HG02759 (cell line): ENCODE results near the gene MARS1.
A peak's percentile ranks its signal among the peaks of the same experiment; 100 is the strongest.

Experiments used
- ATAC-seq: cut with Tn5 transposase; IDR thresholded peaks from one replicate; pipeline ENCODE4 v1.9.1; 2021; ENCODE audit warnings: mild to moderate bottlenecking, moderate library complexity; ENCODE audit not compliant: unreplicated experiment

Gene MARS1

DNA sequence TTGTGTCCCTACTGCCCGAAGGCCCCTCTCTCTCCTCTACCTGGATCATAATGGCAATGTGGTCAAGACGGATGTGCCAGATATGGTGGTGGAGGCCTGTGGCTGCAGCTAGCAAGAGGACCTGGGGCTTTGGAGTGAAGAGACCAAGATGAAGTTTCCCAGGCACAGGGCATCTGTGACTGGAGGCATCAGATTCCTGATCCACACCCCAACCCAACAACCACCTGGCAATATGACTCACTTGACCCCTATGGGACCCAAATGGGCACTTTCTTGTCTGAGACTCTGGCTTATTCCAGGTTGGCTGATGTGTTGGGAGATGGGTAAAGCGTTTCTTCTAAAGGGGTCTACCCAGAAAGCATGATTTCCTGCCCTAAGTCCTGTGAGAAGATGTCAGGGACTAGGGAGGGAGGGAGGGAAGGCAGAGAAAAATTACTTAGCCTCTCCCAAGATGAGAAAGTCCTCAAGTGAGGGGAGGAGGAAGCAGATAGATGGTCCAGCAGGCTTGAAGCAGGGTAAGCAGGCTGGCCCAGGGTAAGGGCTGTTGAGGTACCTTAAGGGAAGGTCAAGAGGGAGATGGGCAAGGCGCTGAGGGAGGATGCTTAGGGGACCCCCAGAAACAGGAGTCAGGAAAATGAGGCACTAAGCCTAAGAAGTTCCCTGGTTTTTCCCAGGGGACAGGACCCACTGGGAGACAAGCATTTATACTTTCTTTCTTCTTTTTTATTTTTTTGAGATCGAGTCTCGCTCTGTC is 31.0 kb upstream of the MARS1 start:
- ATAC-seq = no peak

DNA sequence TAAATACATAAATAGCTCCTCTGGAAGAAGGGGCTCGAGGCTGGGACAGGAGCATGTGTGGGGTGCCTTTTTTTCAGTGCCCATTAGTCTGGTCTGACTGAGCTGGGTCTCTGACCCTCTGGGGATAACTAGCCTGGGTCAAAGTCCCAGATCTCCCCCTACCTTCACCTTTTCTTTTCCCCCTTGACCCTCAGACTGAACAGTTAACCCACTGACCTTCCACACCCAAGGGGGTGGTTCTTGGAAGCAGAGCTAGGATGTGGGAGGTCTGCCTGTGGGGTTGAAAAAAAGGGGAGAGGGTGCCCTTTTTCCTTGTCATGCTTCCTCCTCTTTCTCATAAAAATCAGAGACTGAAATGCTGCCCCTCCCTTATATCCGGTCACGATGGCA is 29.2 kb upstream of the MARS1 start:
- no peak for ATAC-seq

DNA sequence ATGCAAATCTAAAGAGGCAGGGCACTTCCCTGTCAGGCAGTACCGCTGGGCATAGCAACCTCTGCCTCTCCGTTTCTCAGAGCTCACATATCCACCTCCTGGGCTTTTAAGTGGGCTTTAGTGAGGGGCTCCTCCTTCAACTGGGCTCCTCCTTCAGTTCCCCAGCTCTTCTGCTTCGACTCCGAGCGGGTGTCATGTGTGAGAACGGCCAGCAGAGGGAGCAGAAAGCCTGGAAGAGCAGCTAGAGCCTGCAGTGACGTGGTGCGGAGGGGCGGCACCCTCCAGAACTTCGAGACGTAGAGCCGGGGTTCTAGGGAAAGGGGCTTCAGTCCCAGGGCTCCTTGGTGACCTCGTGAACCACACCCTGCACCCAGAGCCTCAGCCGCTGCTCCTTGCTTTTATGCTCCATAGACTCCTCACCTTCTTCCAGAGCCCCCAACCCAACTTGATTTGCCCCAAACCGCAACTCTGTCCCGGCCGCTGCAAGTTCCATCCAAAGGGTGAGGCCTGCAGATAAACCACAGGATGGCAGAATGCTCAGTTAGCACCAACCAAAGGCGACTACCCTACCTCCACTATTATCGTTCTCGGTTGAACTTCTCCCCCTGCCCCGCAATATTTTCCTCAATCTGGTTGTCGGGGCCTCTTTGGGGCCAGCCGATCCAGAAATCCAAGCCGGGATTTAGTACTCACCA is 28.7 kb upstream of the MARS1 start:
- ATAC-seq = peak; percentile 55

DNA sequence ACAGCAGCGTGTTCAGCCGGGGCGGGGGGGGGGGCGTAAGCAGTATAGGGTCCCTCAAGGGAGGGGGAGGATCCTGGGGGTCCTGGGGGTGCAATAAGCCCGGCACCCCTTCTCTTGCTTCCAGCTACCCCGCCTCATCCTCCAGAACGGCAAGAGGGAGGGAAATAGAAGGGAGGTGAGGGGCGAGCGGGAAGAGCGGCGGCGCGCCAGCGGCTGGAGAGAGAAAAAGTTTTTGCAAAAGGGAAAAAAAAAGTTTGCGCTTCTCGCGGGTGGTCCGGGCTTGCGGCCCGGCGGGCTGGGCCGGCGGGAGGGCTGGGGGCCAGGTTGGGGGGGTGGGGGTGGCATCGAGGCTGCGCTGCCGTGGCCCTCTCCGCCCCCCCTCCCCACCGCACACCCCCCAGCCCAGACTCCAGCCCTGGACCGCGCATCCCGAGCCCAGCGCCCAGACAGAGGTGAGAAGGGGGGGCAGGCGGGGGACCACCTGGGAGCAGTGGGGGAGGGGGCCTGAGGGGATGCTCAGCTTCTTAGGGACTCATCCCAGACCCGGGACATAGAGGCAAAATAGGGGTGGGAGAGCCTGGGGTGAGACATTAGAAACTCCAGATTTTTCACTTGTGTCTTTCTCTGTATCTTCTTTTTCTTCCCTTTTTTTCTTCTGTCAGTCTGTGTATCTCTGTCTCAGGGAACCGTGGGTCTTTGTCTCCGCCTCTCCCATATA is 28.0 kb upstream of the MARS1 start, which contains the start of gene GLI1:
TSS of gene GLI1 (plus strand) at position 36 of the 718 bp plus-strand sequence. CDS start 3,907 bp downstream, outside the sequence.
- ATAC-seq = no peak

DNA sequence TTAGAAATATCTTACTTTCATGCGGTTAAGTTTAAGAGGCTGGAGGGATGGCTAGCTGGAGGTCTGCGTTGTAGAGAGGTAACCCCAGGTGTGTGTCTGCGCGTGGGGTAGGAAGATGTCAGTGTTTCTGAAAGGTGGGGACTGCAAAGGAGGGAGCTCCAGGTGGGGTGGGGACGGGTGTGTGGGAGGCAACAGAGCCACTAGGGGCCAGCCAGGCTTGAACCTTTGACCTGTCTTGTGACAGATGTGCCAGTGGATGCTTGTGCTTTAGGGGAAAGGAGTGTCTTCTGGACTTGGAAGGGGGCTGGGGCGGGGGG is 27.4 kb upstream of the MARS1 start:
- no peak for ATAC-seq

DNA sequence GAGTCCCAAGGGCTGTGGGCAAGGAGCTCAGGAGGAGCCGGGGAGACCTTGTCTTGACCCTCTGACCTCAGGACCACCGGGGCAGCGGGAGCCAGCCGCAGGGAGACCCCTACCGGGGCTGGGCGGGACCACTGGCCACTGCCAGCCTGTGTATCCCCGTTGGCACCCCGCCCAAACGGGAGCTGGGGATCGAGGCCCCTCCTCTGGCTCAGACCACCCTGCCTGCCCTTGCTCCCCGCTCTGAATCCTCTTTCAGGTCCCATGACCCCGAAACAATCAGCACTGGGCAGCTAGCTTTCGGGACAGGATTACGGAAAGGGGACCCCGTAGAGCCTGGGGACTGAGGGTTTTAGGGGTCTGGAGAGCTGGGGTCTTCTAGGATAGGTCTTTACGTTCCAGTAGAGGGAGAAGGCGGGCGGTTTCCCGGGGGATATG is 27.0 kb upstream of the MARS1 start:
- ATAC-seq = no peak

DNA sequence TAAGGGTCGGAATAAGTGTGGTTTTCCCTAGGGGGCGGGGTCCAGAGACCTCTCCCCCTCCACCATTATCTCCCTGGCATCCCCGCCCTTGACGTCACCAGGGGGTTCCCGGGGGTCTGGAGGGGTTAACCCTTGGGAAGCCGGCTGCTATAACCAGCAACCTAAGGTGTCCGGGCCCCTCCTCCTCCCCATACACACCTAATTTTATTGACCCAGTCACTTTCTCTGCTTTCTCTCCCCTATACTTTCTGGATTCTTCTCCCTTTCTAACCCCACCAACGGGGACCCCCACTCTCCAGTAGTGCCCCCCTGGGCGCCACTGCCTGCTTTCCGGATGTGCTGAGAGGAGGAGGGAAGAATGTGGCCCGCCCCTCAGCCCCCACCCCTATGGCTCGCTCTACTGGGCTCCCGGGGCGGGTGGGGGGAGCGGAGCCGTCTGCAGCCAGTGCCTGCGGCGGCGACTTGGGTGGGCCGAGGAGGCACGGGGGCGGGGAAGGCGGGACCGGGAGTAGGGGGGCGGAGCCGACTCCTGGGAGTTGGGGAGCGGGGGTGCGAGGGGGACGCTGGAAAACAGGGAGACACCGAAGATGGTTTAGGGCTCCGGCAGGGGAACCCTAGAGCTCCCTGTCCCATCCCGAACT is 26.5 kb upstream of the MARS1 start:
- ATAC-seq = no peak

DNA sequence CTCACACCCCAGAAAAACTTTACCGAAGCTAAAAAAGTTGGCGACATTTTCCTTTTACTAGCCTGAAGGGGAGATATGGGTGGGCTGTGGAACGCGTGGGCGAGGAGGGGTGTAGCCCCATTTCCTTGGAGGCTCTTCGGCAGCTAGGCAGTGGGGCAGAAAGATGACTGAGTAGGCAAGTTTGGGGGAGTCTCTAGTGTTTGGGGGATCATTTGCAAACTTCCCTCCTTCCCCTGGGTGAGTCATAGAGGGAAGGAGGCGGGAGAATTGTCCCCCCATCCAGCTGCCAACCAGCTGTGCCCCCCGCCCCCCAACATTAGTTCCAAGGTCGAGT is 26.0 kb upstream of the MARS1 start:
- ATAC-seq = no peak

DNA sequence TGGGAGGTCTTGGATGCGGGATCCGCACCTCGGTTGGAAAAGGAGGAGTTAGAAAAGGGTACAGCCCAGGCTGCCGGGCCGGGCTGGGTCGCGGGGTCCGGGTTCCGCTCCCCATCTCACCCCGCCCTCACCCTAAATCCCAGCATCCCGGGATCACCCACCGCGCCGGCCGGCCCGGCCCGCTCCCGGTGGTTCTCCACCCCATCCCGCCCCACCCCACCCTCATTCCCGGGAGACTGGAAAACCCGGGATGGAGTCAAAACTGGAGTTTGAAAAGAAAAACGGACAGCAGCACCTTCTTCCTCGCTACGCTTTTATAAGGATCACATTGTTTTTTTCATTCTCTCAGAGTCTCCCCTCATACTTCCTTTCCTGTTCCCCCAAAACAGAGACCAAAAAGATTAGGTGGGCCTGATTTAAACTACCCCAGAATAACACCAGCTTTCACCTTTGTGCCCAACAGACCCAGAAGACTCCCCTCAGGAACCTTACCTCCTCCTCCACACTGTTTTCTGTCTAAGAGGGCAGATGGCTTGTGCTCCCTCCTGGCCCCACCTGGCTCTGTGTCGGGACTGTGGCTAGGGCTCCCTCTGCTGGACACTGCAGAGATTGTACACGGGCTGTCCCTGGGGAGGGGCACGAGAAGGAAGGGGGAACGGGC is 25.5 kb upstream of the MARS1 start:
- ATAC-seq = peak; percentile 69

DNA sequence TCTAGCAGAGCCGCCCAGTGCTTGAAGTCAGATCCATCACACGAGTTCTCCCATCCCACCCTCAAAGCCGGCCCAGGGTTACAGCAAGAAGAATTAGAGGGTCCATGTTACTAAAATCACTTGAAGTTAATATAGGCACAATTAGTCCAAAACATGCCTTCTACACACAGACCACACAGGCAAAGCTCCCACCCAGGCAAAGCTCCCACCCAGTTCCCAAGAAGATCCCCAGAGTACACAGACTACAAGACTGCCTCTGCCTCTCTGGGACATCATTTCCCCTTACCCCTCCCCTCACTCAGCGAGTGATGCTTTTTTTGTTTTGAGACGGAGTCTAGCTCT is 25.0 kb upstream of the MARS1 start:
- no peak for ATAC-seq

DNA sequence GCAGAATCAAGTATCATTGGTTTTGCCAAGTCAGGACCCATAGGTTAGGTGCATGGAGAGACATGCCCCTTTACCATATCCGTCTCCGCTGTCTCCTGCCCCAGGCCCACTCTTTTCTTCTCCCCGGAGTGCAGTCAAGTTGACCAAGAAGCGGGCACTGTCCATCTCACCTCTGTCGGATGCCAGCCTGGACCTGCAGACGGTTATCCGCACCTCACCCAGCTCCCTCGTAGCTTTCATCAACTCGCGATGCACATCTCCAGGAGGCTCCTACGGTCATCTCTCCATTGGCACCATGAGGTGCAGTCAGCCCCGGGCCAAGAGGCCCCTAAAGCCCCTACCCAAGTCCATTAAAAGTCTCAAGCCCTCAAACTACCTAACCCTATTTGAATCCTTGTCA is 23.3 kb upstream of the MARS1 start:
- ATAC-seq = no peak

DNA sequence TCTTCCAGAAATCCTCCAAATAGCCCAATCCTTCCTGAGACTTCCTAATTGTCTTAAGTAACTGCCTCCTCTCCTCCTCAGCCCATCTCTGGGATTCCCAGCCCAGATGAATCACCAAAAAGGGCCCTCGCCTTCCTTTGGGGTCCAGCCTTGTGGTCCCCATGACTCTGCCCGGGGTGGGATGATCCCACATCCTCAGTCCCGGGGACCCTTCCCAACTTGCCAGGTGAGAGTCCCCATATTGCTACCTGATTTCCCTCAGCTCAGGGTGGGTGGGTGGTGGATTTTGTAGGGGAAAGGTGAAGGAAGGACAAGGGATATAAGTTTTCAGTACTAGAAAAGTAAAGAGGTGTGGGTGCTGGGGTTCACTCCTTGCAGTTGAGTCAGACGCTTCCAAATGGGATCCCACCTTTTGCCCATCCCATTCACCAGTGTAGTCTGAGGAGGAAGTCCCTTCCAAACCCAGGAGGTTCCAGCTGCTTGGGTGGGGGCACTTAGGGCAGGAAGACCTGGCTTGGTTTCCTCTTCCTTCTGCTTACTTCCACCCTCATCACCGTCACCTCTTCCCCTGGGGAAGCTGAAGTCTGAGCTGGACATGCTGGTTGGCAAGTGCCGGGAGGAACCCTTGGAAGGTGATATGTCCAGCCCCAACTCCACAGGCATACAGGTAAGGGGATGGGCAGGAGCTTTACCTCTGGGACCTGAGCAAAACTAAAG is 22.7 kb upstream of the MARS1 start:
- no peak for ATAC-seq

DNA sequence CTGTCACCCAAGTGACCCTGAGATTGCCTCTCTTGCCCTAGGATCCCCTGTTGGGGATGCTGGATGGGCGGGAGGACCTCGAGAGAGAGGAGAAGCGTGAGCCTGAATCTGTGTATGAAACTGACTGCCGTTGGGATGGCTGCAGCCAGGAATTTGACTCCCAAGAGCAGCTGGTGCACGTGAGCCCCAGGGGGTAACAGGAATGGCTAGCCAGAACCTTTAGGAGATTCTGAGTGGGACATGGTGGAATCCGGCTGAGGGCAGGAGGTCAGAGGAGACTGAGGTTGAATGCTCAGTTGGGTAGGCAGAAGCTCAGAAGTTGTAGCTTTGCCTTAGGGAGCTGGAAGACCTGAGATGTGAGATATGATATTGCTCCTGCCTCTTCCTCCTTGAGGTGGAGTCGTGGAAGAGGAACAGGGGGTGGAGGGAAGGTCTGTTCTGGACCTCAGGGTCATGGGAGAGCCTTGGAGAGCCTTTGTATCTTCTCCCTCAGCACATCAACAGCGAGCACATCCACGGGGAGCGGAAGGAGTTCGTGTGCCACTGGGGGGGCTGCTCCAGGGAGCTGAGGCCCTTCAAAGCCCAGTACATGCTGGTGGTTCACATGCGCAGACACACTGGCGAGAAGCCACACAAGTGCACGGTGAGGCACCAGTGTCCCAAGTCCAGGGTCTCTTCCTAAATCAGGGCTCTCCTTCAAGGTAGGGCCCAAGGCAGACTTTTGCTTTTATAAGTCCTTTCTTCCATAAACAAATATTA is 21.9 kb upstream of the MARS1 start:
- no peak for ATAC-seq

DNA sequence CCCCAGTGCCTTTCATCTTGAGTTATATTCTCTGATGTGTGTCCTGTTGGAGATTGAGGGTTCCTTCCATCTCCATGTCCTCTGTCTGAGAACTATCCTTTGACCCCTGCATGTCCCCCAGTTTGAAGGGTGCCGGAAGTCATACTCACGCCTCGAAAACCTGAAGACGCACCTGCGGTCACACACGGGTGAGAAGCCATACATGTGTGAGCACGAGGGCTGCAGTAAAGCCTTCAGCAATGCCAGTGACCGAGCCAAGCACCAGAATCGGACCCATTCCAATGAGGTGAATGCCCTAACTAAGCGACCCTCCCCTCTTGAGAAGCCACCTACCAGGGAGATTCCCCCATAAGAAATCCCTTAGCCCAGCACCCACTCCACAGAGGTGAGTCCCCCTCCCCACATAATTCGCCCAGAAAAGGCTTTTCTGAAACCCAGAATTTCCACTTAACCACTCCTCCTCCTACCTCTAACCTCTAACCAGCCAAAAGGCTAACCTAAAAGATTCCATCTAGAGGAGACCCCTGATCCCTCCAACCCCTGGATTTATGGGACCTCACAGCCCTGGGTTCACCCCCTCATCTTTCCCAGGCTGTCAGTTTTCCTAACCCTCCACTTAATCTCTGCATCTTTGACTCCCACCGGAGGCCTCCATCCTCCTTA is 20.5 kb upstream of the MARS1 start:
- ATAC-seq = no peak

DNA sequence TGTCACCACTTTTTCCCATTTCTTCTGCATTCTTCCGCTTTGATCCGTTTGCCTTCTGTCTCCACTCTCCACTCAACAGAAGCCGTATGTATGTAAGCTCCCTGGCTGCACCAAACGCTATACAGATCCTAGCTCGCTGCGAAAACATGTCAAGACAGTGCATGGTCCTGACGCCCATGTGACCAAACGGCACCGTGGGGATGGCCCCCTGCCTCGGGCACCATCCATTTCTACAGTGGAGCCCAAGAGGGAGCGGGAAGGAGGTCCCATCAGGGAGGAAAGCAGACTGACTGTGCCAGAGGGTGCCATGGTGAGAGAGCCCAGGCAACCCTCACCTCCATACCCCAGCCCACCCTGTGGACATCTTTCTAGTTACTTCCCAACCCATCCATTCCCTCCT is 20.0 kb upstream of the MARS1 start:
- no peak for ATAC-seq

DNA sequence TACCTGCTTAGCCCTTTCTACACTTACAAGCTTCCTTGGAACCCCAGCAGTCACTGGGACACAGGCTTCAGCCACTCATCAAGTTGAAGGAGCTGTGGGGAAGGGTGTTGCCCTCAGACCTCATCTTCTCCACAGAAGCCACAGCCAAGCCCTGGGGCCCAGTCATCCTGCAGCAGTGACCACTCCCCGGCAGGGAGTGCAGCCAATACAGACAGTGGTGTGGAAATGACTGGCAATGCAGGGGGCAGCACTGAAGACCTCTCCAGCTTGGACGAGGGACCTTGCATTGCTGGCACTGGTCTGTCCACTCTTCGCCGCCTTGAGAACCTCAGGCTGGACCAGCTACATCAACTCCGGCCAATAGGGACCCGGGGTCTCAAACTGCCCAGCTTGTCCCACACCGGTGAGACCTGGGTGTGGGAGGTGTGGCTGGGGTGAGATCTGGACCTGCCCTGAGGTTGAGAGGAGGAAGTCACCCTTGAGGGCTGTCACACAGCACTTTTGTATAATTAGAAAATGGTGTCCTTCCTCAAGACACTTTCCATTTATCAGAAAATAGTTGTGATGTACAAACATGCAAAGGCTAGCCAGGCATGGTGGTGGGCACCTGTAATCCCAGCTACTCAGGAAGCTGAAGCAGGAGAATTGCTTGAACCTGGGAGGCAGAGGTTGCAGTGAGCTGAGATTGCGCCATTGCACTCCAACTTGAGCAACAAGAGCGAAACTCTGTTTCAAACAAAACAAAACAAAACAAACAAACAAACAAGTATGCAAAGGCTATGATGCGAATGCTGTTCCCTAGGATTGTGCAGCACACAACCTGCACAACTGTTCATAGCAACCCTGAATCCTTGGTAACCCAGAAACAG is 18.3 kb upstream of the MARS1 start:
- no peak for ATAC-seq

DNA sequence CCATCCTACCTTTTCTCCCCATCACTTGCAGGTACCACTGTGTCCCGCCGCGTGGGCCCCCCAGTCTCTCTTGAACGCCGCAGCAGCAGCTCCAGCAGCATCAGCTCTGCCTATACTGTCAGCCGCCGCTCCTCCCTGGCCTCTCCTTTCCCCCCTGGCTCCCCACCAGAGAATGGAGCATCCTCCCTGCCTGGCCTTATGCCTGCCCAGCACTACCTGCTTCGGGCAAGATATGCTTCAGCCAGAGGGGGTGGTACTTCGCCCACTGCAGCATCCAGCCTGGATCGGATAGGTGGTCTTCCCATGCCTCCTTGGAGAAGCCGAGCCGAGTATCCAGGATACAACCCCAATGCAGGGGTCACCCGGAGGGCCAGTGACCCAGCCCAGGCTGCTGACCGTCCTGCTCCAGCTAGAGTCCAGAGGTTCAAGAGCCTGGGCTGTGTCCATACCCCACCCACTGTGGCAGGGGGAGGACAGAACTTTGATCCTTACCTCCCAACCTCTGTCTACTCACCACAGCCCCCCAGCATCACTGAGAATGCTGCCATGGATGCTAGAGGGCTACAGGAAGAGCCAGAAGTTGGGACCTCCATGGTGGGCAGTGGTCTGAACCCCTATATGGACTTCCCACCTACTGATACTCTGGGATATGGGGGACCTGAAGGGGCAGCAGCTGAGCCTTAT is 17.4 kb upstream of the MARS1 start:
- ATAC-seq = no peak
